Activated naive CD4-positive, alpha-beta T cell treated with Interleukin-2 at 50 U/mL for 16 hours (primary cell): ENCODE data around the gene CYP4F12.

Source experiments
- DNase-seq: peaks from one replicate; pipeline ENCODE4 v3.0.0-alpha.2; 2020

CYP4F12 gene

DNA sequence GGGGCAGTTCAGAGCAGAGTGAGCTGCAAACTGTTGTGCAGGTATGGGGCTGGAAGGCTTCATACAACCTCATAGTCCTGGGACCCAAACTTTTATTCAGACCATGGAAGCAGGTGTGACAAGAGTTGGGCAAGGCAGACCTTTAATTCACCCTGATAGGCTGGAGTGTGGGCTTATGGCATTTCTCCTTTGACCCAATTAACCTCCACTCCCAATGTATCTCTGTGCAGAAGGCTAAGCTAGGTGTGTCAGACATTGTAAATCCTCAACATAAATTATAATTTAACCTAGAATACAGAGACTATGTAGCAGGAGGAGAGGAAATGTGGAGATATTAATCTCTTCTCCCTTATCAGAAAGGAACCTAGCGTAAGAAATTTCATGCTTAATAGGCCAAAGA lies 42.8 kb downstream of the CYP4F12 start:
- DNase-seq = no peak

DNA sequence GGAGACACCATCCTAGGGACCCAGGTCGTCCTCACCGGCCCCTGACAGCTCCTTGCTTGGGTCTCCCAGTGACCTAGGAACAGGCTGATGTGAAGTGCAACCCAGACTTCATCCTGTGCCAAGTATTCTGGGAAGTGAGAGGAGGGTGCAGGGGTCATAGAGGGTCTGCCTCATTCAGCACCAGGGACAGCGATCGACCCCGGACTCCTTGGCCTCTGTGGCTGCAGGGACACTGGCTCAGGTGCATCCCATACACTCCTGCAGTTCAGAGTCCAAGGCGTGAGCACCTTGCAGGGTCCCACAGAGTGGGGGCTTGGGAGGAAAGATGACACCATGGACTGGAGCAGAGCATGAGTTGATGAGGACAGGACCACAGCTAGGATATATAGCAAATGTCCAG lies 44.9 kb downstream of the CYP4F12 start:
- DNase-seq = no peak

GRCh38 chr19:15721268-15721667 lies 48.4 kb downstream of the CYP4F12 start:
- DNase-seq = no peak

DNA sequence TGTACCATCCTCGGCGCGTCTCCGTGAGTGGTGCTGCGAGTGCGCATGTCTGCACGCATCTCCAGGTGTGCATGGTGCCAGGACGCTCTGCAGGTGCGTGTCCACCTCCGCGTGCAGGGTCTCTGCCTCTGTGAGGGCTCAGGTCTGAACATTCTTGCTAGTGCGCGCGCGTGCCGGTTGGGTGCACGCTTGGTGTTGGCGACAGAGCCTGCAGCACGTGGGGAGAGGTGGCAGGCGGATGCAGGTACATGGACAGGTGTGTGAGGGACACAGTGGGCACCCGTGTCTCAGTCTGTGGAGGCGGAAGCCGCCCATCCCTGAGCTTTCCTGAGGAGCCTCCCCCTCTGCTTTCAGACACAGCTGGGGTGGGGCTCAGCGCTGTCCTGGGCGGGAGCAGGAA lies 50.1 kb downstream of the CYP4F12 start:
- no peak for DNase-seq

DNA sequence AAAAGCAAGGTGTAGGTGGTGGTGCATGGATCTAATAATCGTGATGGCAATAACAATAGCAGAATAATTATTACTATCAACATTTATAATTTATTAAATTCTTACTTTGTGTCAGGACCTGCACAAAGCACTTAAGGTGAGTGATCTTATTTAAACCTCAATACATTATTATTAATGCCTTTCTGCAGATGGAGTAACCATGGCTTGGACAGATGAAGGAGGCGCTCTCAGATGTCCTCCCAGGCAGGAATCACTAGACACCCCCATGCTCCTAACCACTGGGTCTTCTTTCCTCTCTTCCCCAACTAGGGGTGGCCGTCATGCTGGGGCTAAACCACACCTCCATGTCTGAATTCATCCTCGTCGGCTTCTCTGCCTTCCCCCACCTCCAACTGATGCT lies 54.8 kb downstream of the CYP4F12 start, which contains the start of gene OR10H2:
OR10H2 (plus strand) TSS at position 301 of the 400 bp plus-strand sequence; CDS start at position 321, 20 bp downstream.
- DNase-seq = no peak

DNA sequence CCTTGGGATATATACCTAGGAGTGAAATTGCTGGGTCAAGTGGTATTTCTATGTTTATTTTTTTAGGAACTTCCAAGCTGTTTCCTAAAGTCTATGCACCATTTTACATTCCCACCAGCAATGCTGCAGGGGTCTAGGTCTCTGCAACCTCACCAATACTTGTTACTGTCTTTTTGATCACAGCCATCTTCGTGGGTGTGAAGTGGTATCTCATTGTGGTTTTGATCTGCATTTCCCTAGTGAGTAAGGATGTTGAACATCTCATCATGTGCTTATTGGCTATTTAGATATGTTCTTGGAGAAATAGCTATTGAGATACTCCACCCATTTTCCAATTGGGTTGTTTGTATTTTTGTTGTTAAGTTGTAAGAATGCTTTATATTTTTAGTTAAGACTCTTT lies 57.7 kb downstream of the CYP4F12 start:
- no peak for DNase-seq

DNA sequence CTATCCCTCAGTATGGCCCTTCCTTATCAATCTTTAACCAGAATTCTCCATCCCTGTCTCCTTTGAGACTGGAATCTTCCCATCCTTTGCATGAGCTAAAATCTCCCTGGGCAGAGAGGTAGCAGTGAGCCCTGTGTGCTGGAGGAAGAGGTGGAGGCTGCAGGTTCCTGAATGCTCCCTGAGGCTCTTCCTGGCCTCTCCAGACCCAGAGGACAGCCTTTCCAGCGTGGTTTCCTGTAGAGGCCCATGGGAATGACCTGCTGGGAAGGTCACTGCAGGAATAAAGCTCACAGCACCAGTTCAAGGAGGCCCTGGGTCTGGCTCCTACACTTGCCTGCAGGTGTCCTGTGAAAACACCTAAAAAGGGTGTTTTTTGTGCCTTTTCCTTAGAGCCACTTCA lies 59.5 kb downstream of the CYP4F12 start:
- DNase-seq = no peak

GRCh38 chr19:15733895-15734294 lies 61.0 kb downstream of the CYP4F12 start:
- no peak for DNase-seq

GRCh38 chr19:15737722-15738121 lies 64.8 kb downstream of the CYP4F12 start, which contains the start of gene OR10H3:
Gene OR10H3, plus strand, starts transcription at chr19:15737985. Its CDS starts 3,408 bp downstream, at chr19:15741393.
- DNase-seq = no peak

DNA sequence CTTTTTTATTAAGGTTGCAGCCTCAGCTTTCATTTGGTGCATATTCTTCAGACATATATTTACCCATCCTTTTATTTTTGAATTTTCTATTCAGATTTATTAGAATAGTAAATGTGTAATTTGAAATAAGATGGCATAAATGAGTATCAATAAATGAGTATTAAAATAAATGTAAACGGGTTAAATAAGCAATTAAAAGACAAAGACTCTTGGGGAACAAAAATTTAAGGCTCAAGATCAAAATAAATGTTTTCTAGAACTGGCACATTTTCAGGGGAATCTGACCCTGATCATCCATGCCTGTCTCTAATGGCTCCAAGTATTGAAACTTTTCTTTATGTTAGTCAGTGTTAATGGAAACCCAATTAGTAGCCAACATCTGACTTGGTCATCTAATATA lies 67.9 kb downstream of the CYP4F12 start:
- no peak for DNase-seq
